ENCODE data around the gene GPLD1. TPM values are rescaled to one million over a fixed set of nuclear protein-coding genes. Genes with fewer than 3 reads are reported as not detected.

Gene GPLD1
- total RNA-seq, 1 donor, result 0.72 TPM

DNA sequence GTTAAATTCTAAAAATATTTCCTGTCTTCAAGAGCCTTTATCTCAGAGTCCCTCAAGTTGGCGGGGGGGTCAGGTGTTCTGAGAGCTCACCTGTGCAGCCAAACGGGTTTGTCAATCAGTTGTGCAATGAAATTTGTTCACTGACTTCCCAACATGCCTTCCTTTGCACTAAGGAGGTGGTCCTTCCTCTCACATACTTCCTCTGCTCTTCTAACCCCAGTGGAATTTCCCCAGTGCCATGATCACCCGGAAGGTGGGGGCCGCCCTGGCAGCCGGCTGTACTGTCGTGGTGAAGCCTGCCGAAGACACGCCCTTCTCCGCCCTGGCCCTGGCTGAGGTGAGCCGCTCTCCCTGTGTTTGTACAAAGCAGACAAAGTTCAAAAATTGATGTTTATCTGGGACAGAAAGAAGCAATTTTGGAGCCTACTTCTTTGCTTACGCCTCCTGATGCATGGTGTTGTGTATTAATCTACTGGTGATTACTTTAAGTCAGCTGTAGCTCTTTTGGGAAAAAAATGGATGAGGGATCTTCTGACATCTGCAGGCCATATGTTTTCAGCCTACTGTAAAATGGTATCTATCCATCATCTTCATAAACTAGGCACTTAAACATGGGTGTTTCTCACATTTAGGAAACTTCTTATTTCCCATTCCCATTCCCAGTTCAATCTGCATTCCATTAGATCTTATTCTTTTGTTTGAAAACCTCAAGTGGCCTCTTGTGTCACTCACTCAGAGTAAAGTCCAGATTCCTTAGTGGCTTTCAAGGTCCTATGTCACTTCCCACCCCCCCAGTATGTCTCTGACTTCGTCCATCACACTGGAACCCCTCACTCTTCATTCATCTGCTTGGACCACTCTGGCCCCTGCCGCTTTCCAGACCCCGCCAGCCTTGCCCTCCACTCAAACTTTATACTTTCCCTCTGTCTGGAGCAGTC, 15.5 kb upstream of the GPLD1 start:
- H3K4me3 ChIP-seq (ENCODE audit: insufficient read depth, low read length), result no peak overlapping the region
- DNase-seq (ENCODE audit: insufficient read length, low spot score, missing footprints), result no peak
- H2AFZ ChIP-seq (ENCODE audit: low read length), result no peak overlapping the region
- no peaks in the 10 kb centered on the region for H3K27me3 ChIP-seq (ENCODE audit: insufficient read depth, low read length)
- H3K9me3 ChIP-seq (ENCODE audit: low read depth, low read length), result no peaks in the 10 kb centered on the region
- H3K36me3 ChIP-seq (ENCODE audit: insufficient read depth, low read length), result no peaks in the 10 kb centered on the region
- H4K20me1 ChIP-seq (ENCODE audit: insufficient read depth, low read length), result no peaks in the 10 kb centered on the region
- H3K4me1 ChIP-seq (ENCODE audit: insufficient read depth, low read length), result no peaks in the 10 kb centered on the region
- H3K27ac ChIP-seq (ENCODE audit: low read depth, low read length), result no peak overlapping the region
- TF ChIP-seq, protein P1, sequence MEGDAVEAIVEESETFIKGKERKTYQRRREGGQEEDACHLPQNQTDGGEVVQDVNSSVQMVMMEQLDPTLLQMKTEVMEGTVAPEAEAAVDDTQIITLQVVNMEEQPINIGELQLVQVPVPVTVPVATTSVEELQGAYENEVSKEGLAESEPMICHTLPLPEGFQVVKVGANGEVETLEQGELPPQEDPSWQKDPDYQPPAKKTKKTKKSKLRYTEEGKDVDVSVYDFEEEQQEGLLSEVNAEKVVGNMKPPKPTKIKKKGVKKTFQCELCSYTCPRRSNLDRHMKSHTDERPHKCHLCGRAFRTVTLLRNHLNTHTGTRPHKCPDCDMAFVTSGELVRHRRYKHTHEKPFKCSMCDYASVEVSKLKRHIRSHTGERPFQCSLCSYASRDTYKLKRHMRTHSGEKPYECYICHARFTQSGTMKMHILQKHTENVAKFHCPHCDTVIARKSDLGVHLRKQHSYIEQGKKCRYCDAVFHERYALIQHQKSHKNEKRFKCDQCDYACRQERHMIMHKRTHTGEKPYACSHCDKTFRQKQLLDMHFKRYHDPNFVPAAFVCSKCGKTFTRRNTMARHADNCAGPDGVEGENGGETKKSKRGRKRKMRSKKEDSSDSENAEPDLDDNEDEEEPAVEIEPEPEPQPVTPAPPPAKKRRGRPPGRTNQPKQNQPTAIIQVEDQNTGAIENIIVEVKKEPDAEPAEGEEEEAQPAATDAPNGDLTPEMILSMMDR (IDR thresholded peaks at IDR 0.05; ENCODE audit: extremely low read depth, low read depth, low read length), result no peak
- H3K79me2 ChIP-seq (ENCODE audit: insufficient read depth, low read length), result no peaks in the 10 kb centered on the region
- no peak overlapping the region for H3K4me2 ChIP-seq (ENCODE audit: insufficient read depth, low read length)

DNA sequence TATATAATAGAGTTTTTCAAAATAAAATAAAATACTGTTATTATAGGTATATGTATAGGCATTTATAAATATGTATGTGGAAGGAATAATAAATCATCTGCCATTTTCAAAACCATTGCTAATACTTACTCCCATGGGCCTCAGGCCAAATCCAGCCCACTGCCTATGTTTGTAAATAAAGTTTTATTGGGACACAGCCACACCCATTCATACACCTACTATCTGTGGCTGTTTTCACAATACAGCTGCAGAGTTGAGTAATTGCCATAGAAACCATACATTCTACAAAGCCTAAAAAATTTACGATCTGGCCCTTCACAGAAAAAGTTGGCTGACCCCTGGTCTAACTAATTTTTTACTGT, 14.9 kb upstream of the GPLD1 start:
- Histone ChIP-seq H3K4me3 (ENCODE audit: insufficient read depth, low read length) (no peak overlapping the region), H3K36me3 (ENCODE audit: insufficient read depth, low read length) (no peaks in the 10 kb centered on the region), H2AFZ (ENCODE audit: low read length) (no peak overlapping the region), H3K4me2 (ENCODE audit: insufficient read depth, low read length) (no peak overlapping the region), H3K9me3 (ENCODE audit: low read depth, low read length) (no peaks in the 10 kb centered on the region), H3K27ac (ENCODE audit: low read depth, low read length) (no peak overlapping the region), H3K79me2 (ENCODE audit: insufficient read depth, low read length) (no peaks in the 10 kb centered on the region), H4K20me1 (ENCODE audit: insufficient read depth, low read length) (no peaks in the 10 kb centered on the region), H3K4me1 (ENCODE audit: insufficient read depth, low read length) (no peaks in the 10 kb centered on the region), H3K27me3 (ENCODE audit: insufficient read depth, low read length) (no peaks in the 10 kb centered on the region)
- no peak for DNase-seq (ENCODE audit: insufficient read length, low spot score, missing footprints)
- TF ChIP-seq, protein P1 (IDR thresholded peaks at IDR 0.05; ENCODE audit: extremely low read depth, low read depth, low read length), result no peak

DNA sequence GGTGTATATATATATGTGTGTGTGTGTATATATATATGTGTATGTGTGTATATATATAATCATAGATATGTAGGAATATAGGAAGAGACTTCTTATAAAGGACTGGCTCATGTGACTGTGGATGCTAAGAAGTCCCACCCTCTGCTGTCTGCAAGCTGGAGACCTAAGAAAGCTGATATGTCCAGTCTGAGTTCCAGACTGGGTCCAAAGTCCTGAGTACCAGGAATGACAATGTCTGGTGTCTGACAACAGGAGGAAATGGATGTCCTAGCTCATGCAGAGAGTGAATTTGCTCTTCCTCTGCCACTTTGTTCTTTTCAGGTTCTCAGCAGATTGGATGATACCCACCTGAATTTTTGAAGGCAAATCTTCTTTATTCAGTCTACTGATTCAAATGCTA, 12.5 kb upstream of the GPLD1 start:
- Histone ChIP-seq H4K20me1 (ENCODE audit: insufficient read depth, low read length) (no peaks in the 10 kb centered on the region), H3K27ac (ENCODE audit: low read depth, low read length) (no peak overlapping the region), H3K27me3 (ENCODE audit: insufficient read depth, low read length) (no peaks in the 10 kb centered on the region), H3K4me1 (ENCODE audit: insufficient read depth, low read length) (no peaks in the 10 kb centered on the region), H3K4me3 (ENCODE audit: insufficient read depth, low read length) (no peak overlapping the region), H3K4me2 (ENCODE audit: insufficient read depth, low read length) (no peak overlapping the region), H2AFZ (ENCODE audit: low read length) (no peak overlapping the region), H3K79me2 (ENCODE audit: insufficient read depth, low read length) (no peaks in the 10 kb centered on the region), H3K9me3 (ENCODE audit: low read depth, low read length) (no peaks in the 10 kb centered on the region), H3K36me3 (ENCODE audit: insufficient read depth, low read length) (no peaks in the 10 kb centered on the region)
- DNase-seq (ENCODE audit: insufficient read length, low spot score, missing footprints), result no peak
- TF ChIP-seq, protein P1 (IDR thresholded peaks at IDR 0.05; ENCODE audit: extremely low read depth, low read depth, low read length), result no peak

DNA sequence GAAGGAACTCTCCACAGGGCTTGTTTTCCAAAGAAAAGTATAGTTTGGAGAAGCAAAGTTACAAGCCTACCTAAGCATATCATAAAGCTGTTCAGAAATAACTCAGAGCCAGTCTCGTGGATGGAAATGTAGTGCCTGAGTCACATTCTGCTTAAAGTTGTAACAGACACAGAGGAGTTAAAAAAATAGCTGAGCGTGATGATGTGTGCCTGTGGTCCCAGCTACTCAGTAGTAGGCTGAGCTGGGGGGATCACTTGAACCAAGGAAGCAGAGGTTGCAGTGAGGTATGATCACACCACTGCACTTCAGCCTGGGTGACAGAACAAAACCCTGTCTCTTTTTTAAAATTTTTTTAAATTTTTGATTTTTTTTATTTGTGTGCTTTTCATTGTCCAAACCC, 12.0 kb upstream of the GPLD1 start:
- Histone ChIP-seq H3K4me3 (ENCODE audit: insufficient read depth, low read length) (no peak overlapping the region), H3K79me2 (ENCODE audit: insufficient read depth, low read length) (no peaks in the 10 kb centered on the region), H2AFZ (ENCODE audit: low read length) (no peak overlapping the region), H3K9me3 (ENCODE audit: low read depth, low read length) (no peaks in the 10 kb centered on the region), H3K4me2 (ENCODE audit: insufficient read depth, low read length) (no peak overlapping the region), H4K20me1 (ENCODE audit: insufficient read depth, low read length) (no peaks in the 10 kb centered on the region), H3K4me1 (ENCODE audit: insufficient read depth, low read length) (no peaks in the 10 kb centered on the region), H3K27me3 (ENCODE audit: insufficient read depth, low read length) (no peaks in the 10 kb centered on the region), H3K36me3 (ENCODE audit: insufficient read depth, low read length) (no peaks in the 10 kb centered on the region), H3K27ac (ENCODE audit: low read depth, low read length) (no peak overlapping the region)
- DNase-seq (ENCODE audit: insufficient read length, low spot score, missing footprints), result no peak
- TF ChIP-seq, protein P1 (IDR thresholded peaks at IDR 0.05; ENCODE audit: extremely low read depth, low read depth, low read length), result no peak
